Measurements from ENCODE around the gene ALDH1L1.

GRCh38 chr3:126061301-126062032 lies 118.9 kb downstream of the ALDH1L1 start:
- no peak for TF ChIP-seq CTCF (conservative IDR thresholded peaks at IDR 0.05)
- TF ChIP-seq EZH2 (IDR thresholded peaks at IDR 0.05; ENCODE audit: low read depth): no peak
